Panc1 (cell line): ENCODE data around the gene EFR3B.

Experiments
- POLR2AphosphoS5 ChIP-seq: IDR thresholded peaks from 2 replicates; pipeline ENCODE4 v1.6.1; 2012; ENCODE audit warnings: mild to moderate bottlenecking, low read depth, low read length, moderate library complexity
- TF ChIP-seq, protein P1 (sequence below): fragments of 450-650 bp; IDR thresholded peaks from 2 replicates; pipeline ENCODE4 v1.5.1; 2017; ENCODE audit warnings: mild to moderate bottlenecking

DNA sequence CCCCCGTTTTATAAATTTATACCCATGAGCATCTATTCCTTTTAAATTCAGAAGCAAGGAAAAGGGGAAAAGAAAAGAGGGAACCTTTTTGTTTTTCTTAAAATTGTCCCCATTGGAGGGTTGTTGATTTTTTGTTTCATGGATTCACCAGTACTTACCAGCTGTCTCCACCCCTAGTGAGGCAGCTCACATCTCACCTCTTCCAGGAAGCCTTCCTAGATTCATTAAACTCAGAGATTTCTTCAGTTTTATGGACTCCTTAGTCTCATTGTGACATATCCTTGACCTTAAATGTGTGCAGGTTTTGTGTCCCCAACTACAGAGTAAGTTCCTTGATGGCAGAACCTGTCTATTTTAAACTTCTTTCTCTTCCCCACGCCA lies 35.9 kb downstream of the EFR3B start:
- no peak for TF ChIP-seq POLR2AphosphoS5
- TF ChIP-seq, protein P1, sequence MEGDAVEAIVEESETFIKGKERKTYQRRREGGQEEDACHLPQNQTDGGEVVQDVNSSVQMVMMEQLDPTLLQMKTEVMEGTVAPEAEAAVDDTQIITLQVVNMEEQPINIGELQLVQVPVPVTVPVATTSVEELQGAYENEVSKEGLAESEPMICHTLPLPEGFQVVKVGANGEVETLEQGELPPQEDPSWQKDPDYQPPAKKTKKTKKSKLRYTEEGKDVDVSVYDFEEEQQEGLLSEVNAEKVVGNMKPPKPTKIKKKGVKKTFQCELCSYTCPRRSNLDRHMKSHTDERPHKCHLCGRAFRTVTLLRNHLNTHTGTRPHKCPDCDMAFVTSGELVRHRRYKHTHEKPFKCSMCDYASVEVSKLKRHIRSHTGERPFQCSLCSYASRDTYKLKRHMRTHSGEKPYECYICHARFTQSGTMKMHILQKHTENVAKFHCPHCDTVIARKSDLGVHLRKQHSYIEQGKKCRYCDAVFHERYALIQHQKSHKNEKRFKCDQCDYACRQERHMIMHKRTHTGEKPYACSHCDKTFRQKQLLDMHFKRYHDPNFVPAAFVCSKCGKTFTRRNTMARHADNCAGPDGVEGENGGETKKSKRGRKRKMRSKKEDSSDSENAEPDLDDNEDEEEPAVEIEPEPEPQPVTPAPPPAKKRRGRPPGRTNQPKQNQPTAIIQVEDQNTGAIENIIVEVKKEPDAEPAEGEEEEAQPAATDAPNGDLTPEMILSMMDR, result no peak
